GM19023 (cell line): ENCODE results near the gene COPG2.

Source experiments
- ATAC-seq: cut with Tn5 transposase; IDR thresholded peaks from one replicate; pipeline ENCODE4 v1.9.1; 2021; ENCODE audit warnings: mild to moderate bottlenecking, moderate library complexity; ENCODE audit not compliant: unreplicated experiment

Gene COPG2

GRCh38 chr7:130506358-130506757, 162.2 kb downstream of the COPG2 start:
- ATAC-seq = no peak

GRCh38 chr7:130505753-130506152, 162.8 kb downstream of the COPG2 start:
- no peak for ATAC-seq

- ATAC-seq = no peak
Measured at GRCh38 chr7:130500910-130501309, 167.6 kb downstream of the COPG2 start.

GRCh38 chr7:130500463-130500862, 168.1 kb downstream of the COPG2 start:
- ATAC-seq = no peak

GRCh38 chr7:130494431-130494858, 174.1 kb downstream of the COPG2 start:
- ATAC-seq = no peak

- no peak for ATAC-seq
Measured at GRCh38 chr7:130493275-130493873, 175.2 kb downstream of the COPG2 start.

GRCh38 chr7:130492523-130493274, 175.8 kb downstream of the COPG2 start:
- ATAC-seq = no peak

- no peak for ATAC-seq
Measured at GRCh38 chr7:130491841-130492522, 176.6 kb downstream of the COPG2 start, which contains the start of gene MEST. MEST (plus strand) TSS chr7:130492085; CDS start chr7:130492314, 229 bp downstream.

GRCh38 chr7:130490888-130491804, 177.4 kb downstream of the COPG2 start:
- no peak for ATAC-seq

- ATAC-seq = no peak
Measured at GRCh38 chr7:130490311-130490791, 178.2 kb downstream of the COPG2 start.

- ATAC-seq = no peak
Measured at GRCh38 chr7:130489140-130489983, 179.2 kb downstream of the COPG2 start.

GRCh38 chr7:130488392-130489139, 180.0 kb downstream of the COPG2 start:
- no peak for ATAC-seq

GRCh38 chr7:130486954-130487436, 181.6 kb downstream of the COPG2 start:
- no peak for ATAC-seq

- ATAC-seq = peak; percentile 54
Measured at GRCh38 chr7:130486114-130486953, 182.2 kb downstream of the COPG2 start.

- ATAC-seq = no peak
Measured at GRCh38 chr7:130485734-130486113, 182.8 kb downstream of the COPG2 start.

GRCh38 chr7:130483031-130483430, 185.5 kb downstream of the COPG2 start:
- ATAC-seq = no peak

GRCh38 chr7:130481898-130482297, 186.7 kb downstream of the COPG2 start:
- no peak for ATAC-seq
